SK-N-SH treated with all-trans-retinoic acid at 6 μM for 48 hours (cell line): ENCODE measurements around the gene LIPK.
A peak's percentile ranks its signal among the peaks of the same experiment; 100 is the strongest.

Source experiments
- ATAC-seq: fragments of 200-7000 bp; cut with Tn5 transposase; 3 replicates; pipeline ENCODE4 v1.9.1; 2020; ENCODE audit warnings: mild to moderate bottlenecking, moderate library complexity
- BACH2 ChIP-seq: fragments of 250-450 bp; sonication (Bioruptor Pico); IDR thresholded peaks from 2 replicates; pipeline ENCODE4 v1.9.0; 2021; ENCODE audit warnings: mild to moderate bottlenecking, borderline replicate concordance
- CREB5 ChIP-seq: fragments of 250-450 bp; sonication (Bioruptor Pico); IDR thresholded peaks from 2 replicates; pipeline ENCODE4 v1.5.1; 2020; ENCODE audit warnings: low read depth, mild to moderate bottlenecking, moderate library complexity
- CSDC2 ChIP-seq: fragments of 250-450 bp; sonication (Bioruptor Pico); IDR thresholded peaks from 2 replicates; pipeline ENCODE4 v1.5.0; 2020; ENCODE audit warnings: mild to moderate bottlenecking, moderate library complexity
- GLIS3 ChIP-seq: fragments of 250-450 bp; sonication (Bioruptor Pico); IDR thresholded peaks from 2 replicates; pipeline ENCODE4 v1.5.0; 2020; ENCODE audit warnings: mild to moderate bottlenecking, moderate library complexity
- ISL1 ChIP-seq: fragments of 250-450 bp; sonication (Bioruptor Pico); IDR thresholded peaks from 2 replicates; pipeline ENCODE4 v2.1.2; 2022; ENCODE audit warnings: mild to moderate bottlenecking, moderate library complexity
- OSR1 ChIP-seq: fragments of 250-450 bp; sonication (Bioruptor Pico); IDR thresholded peaks from 2 replicates; pipeline ENCODE4 v1.8.0; 2022; ENCODE audit warnings: moderate library complexity, mild to moderate bottlenecking, inconsistent platforms
- PPARA ChIP-seq: fragments of 250-450 bp; sonication (Bioruptor Pico); IDR thresholded peaks from 2 replicates; pipeline ENCODE4 v1.5.0; 2020; ENCODE audit warnings: mild to moderate bottlenecking, borderline replicate concordance
- SNAI2 ChIP-seq: fragments of 250-450 bp; sonication (Bioruptor Pico); IDR thresholded peaks from 2 replicates; pipeline ENCODE4 v1.5.0; 2020; ENCODE audit warnings: mild to moderate bottlenecking, moderate library complexity
- TCF4 ChIP-seq: fragments of 250-450 bp; sonication (Bioruptor Pico); IDR thresholded peaks from 2 replicates; pipeline ENCODE4 v1.8.0; 2021; ENCODE audit warnings: mild to moderate bottlenecking, moderate library complexity, borderline replicate concordance
- TOX ChIP-seq: fragments of 250-450 bp; sonication (Bioruptor Pico); IDR thresholded peaks from 2 replicates; pipeline ENCODE4 v1.8.0; 2021; ENCODE audit warnings: mild to moderate bottlenecking, moderate library complexity, borderline replicate concordance
- TSHZ2 ChIP-seq: fragments of 250-450 bp; sonication (Bioruptor Pico); IDR thresholded peaks from 2 replicates; pipeline ENCODE4 v1.5.0; 2020; ENCODE audit warnings: mild to moderate bottlenecking, moderate library complexity
- ZC3H10 ChIP-seq: fragments of 250-450 bp; sonication (Bioruptor Pico); IDR thresholded peaks from 2 replicates; pipeline ENCODE4 v1.5.1; 2021; ENCODE audit warnings: mild to moderate bottlenecking, moderate library complexity
- ZFP3 ChIP-seq: fragments of 250-450 bp; sonication (Bioruptor Pico); IDR thresholded peaks from 2 replicates; pipeline ENCODE4 v1.5.0; 2020; ENCODE audit warnings: mild to moderate bottlenecking, moderate library complexity
- ZFP30 ChIP-seq: fragments of 450-650 bp; formaldehyde crosslinking; IDR thresholded peaks from 2 replicates; pipeline ENCODE4 v1.5.0; 2022; ENCODE audit warnings: mild to moderate bottlenecking, moderate library complexity
- ZNF565 ChIP-seq: fragments of 450-650 bp; formaldehyde crosslinking; conservative IDR thresholded peaks from 2 replicates; pipeline ENCODE4 v1.5.0; 2020; ENCODE audit warnings: low read depth, mild to moderate bottlenecking, moderate library complexity
- ZNF70 ChIP-seq: fragments of 450-650 bp; formaldehyde crosslinking; IDR thresholded peaks from 2 replicates; pipeline ENCODE4 v1.5.0; 2020; ENCODE audit warnings: mild to moderate bottlenecking, moderate library complexity
- ZNF8 ChIP-seq: fragments of 450-650 bp; formaldehyde crosslinking; IDR thresholded peaks from 2 replicates; pipeline ENCODE4 v1.5.0; 2020; ENCODE audit warnings: mild to moderate bottlenecking, moderate library complexity
- TF ChIP-seq, protein P1 (sequence below): fragments of 250-450 bp; sonication (Bioruptor Pico); IDR thresholded peaks from 2 replicates; pipeline ENCODE4 v1.8.0; 2021; ENCODE audit warnings: low read depth, mild to moderate bottlenecking, moderate library complexity, borderline replicate concordance
- TF ChIP-seq, protein P2 (sequence below): fragments of 250-450 bp; sonication (Bioruptor Pico); IDR thresholded peaks from 2 replicates; pipeline ENCODE4 v1.5.1; 2021; ENCODE audit warnings: mild to moderate bottlenecking, moderate library complexity

The LIPK gene

GRCh38 chr10:88787463-88787862, 81.4 kb downstream of the LIPK start:
- ATAC-seq = no peak
- no peak for TF ChIP-seq ZNF565 (CRISPR knock-in tag)
- TF ChIP-seq ZNF70 = no peak
- TF ChIP-seq TCF4 (CRISPR knock-in tag) = no peak
- TF ChIP-seq, protein P1, sequence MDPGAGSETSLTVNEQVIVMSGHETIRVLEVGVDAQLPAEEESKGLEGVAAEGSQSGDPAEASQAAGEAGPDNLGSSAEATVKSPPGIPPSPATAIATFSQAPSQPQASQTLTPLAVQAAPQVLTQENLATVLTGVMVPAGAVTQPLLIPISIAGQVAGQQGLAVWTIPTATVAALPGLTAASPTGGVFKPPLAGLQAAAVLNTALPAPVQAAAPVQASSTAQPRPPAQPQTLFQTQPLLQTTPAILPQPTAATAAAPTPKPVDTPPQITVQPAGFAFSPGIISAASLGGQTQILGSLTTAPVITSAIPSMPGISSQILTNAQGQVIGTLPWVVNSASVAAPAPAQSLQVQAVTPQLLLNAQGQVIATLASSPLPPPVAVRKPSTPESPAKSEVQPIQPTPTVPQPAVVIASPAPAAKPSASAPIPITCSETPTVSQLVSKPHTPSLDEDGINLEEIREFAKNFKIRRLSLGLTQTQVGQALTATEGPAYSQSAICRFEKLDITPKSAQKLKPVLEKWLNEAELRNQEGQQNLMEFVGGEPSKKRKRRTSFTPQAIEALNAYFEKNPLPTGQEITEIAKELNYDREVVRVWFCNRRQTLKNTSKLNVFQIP (CRISPR knock-in tag) = no peak
- no peak for TF ChIP-seq TOX (CRISPR knock-in tag)
- TF ChIP-seq ISL1 (CRISPR knock-in tag) = no peak
- TF ChIP-seq ZFP30 (CRISPR knock-in tag) = no peak
- no peak for TF ChIP-seq SNAI2 (CRISPR knock-in tag)

DNA sequence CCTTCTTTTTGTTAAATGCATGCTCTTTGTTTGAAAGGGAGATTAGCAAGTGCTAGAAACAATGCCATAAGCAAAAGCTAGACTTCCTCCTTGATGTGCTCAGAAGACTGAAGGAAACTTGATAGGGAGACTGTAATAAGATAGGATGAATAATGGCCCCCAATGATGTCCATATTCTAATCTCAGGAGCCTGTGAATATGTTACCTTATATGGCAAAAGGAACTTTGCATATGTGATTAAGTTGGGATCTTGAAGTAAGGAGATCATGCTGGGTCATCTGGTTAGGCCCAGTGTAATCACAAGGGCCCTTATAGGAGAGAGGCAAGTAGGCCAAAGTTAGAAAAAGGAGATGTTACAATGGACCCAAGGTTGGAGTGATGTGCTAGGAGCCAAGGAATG, 82.9 kb downstream of the LIPK start:
- ATAC-seq = no peak
- TF ChIP-seq SNAI2 (CRISPR knock-in tag) = no peak
- no peak for TF ChIP-seq ZNF565 (CRISPR knock-in tag)
- TF ChIP-seq OSR1 (CRISPR knock-in tag) = no peak
- TF ChIP-seq, all 23 proteins: peak for 0

- peak; percentile 81 for ATAC-seq
- TF ChIP-seq ZNF8 (CRISPR knock-in tag) (no peak), TCF4 (CRISPR knock-in tag) (no peak), ZFP3 (CRISPR knock-in tag) (no peak), BACH2 (CRISPR knock-in tag) (no peak), PPARA (no peak), ISL1 (CRISPR knock-in tag) (no peak), TSHZ2 (CRISPR knock-in tag) (no peak), ZC3H10 (no peak), ZNF70 (no peak), GLIS3 (CRISPR knock-in tag) (no peak), ZNF565 (CRISPR knock-in tag) (no peak), SNAI2 (CRISPR knock-in tag) (no peak), OSR1 (CRISPR knock-in tag) (no peak), CSDC2 (CRISPR knock-in tag) (no peak), TOX (CRISPR knock-in tag) (no peak), ZFP30 (CRISPR knock-in tag) (no peak)
- TF ChIP-seq, protein P2, sequence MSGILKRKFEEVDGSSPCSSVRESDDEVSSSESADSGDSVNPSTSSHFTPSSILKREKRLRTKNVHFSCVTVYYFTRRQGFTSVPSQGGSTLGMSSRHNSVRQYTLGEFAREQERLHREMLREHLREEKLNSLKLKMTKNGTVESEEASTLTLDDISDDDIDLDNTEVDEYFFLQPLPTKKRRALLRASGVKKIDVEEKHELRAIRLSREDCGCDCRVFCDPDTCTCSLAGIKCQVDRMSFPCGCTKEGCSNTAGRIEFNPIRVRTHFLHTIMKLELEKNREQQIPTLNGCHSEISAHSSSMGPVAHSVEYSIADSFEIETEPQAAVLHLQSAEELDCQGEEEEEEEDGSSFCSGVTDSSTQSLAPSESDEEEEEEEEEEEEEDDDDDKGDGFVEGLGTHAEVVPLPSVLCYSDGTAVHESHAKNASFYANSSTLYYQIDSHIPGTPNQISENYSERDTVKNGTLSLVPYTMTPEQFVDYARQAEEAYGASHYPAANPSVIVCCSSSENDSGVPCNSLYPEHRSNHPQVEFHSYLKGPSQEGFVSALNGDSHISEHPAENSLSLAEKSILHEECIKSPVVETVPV (CRISPR knock-in tag) = no peak
These were observed 85.9 kb downstream of the LIPK start for GRCh38 chr10:88791924-88792323.

DNA sequence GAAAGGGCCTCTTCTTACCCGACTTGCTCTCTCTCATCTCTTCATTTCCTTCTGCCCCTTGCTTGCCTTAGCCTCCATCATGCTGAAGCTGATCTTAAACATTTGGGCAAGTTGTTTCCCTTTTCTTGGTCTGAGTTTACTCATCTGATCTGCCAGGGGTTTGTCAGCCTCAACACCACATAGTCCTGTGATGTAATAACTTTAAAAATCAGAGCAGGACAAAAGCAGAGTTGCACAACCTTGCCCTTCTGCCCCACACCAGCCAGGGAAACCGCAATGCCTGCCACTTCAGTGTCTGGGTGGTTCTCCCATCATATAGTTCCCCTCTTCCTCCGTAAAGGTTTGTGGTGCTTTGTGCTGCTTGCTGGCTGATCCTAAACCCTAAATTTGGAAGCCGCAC, 86.6 kb downstream of the LIPK start:
- TF ChIP-seq SNAI2 (CRISPR knock-in tag) = no peak
- TF ChIP-seq TCF4 (CRISPR knock-in tag) = no peak
- TF ChIP-seq OSR1 (CRISPR knock-in tag) = no peak
- TF ChIP-seq, protein P2 (CRISPR knock-in tag) = no peak
- no peak for TF ChIP-seq CSDC2 (CRISPR knock-in tag)
- no peak for TF ChIP-seq ZNF8 (CRISPR knock-in tag)
- TF ChIP-seq ISL1 (CRISPR knock-in tag) = no peak
- no peak for TF ChIP-seq ZC3H10
- no peak for TF ChIP-seq CREB5 (CRISPR knock-in tag)
- TF ChIP-seq, all 23 proteins: peak for 0
- no peak for ATAC-seq
